Right forelimb (tissue), 1 donor: ENCODE results near the gene VASN.
A peak's percentile ranks its signal among the peaks of the same experiment; 100 is the strongest.
"Not testable (repeated sequence)": the region's sequence is repeated elsewhere in the genome, so short reads cannot be mapped to it uniquely, and the experiment has no call there.

Source experiments
- DNase-seq: peaks from one replicate; pipeline ENCODE4 v3.0.0-alpha.2; 2018

The VASN gene

DNA sequence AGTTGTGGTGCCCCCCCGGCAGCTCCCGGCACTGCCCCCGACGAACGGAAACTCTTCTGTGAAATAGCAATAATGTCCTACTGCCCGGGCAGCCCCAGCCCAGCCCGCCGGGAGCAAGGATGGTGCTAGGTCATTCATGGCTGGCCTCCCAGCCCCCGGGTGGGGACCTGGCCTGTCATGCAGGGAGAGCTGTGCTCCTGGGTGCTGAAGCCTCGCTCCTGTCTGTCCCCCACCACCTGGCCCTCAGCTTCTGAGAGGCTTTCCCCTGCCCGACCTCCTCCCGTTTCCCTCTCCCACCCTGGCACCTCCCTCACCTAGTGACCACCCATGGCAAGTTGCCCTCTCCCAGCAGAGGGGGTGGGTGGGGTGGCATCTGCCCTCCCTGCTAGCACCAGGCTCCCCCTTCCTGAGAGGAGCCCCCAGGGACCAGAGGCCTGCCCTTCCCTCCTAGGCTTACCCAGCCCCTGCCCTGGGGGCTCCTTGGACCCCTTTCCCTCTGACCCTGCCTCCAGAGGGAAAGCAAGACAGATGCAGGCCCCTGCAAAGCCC, 34.0 kb upstream of the VASN start:
- DNase-seq: no peak

GRCh38 chr16:4338125-4338582, 33.5 kb upstream of the VASN start:
- DNase-seq: no peak

DNA sequence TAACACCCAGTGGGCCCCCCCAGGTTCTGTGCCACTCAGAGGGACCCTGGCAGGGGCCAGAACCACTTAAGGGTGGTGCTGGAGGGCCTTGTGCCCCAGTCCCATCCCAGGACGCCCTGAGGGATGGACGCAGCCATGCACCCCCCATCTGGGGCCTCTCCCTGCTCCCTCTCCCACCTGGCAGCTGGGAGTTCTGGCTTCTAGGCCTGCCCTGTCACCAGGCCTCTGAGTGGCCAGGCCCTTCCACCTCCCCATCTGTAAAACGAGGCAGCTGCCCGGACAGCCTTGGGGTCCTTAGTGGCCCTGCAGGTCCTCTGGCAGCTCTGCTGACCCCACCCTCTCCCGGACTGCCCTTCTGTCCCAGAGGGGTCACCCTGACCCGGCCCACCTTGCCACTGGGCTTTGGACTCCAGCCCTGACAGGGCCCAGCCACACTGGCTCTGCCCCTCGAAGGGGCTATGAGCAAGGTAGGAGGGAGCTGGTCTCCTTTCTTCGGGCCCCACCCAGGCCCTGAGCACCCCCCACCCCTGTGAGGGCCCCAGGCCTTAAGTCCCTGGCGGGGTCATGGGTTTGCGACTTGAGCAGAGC, 32.8 kb upstream of the VASN start:
- no peak for DNase-seq

DNA sequence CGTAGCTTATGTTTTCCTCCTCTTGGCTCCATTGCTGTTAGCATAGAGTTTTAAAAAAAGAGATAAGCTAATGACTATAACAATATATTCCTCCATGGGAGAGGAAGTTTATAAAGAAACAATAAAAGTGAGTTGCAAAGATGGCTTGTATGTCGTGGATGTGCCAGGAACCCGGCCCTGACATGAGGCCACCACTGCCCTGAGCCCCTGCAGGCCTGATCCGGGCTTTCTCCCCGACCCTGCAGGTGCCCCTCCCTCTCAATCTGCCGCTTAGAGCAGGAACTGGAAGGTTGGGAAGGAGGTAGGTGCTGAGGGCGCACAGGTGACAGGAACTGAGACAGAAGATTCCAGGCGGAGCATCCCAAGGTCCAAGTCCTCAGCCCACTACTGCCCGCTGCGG, 32.2 kb upstream of the VASN start:
- no peak for DNase-seq

- DNase-seq: no peak
Observed at GRCh38 chr16:4339909-4340308, 31.7 kb upstream of the VASN start.

- DNase-seq: no peak
Observed at GRCh38 chr16:4340443-4340842, 31.2 kb upstream of the VASN start.

GRCh38 chr16:4341250-4341649, 30.4 kb upstream of the VASN start:
- no peak for DNase-seq

GRCh38 chr16:4342866-4343744, 28.5 kb upstream of the VASN start:
- no peak for DNase-seq

GRCh38 chr16:4344300-4344982, 27.2 kb upstream of the VASN start:
- not testable (repeated sequence) for DNase-seq

GRCh38 chr16:4344983-4345835, 26.4 kb upstream of the VASN start:
- no peak for DNase-seq

DNA sequence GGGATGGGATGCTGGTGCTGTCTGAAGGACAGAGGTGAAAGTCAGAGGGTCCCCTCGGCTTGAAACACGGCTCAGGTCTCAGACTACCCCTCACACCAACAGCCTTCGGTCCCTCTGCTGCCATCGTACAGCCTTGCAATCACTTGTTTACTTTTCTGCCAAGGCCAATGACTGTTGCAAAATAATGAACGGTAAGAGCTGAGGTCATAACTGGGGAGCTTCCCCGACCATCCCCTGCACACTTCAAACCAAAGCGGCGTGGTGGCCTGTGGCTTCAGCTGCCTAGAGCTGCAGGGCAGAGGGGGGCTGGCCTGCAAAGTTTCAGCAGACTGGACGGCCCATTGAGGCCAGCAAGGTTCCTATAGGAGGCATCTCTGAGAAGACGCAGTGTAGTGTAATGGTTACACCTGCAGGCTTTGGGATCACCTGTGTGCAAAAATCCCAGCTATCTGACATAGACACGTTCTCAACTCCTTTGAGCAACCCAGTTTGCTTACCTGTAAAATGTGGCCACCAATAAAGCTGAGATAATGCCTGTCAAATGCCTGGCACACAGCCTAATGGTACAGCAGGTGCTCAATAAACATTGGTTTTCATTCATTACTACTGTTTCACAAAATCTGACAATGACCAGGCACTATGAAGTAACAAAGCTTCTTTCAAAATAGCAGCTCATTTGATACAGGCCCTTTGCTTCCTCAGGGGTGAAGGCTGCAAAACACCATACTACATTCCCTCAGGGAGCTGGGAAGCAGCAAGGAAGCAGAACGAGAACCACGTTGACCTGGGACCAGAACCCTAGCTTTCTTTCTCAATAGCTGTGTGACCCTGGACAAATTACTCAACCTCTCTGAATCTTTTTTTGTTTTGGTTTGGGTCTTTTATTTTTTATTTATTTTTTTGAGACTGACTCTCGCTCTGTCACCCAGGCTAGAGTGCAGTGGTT, 25.5 kb upstream of the VASN start:
- no peak for DNase-seq

GRCh38 chr16:4347010-4347409, 24.6 kb upstream of the VASN start:
- no peak for DNase-seq

GRCh38 chr16:4347765-4348509, 23.7 kb upstream of the VASN start:
- no peak for DNase-seq

- no peak for DNase-seq
Observed at GRCh38 chr16:4349332-4349731, 22.3 kb upstream of the VASN start.

DNA sequence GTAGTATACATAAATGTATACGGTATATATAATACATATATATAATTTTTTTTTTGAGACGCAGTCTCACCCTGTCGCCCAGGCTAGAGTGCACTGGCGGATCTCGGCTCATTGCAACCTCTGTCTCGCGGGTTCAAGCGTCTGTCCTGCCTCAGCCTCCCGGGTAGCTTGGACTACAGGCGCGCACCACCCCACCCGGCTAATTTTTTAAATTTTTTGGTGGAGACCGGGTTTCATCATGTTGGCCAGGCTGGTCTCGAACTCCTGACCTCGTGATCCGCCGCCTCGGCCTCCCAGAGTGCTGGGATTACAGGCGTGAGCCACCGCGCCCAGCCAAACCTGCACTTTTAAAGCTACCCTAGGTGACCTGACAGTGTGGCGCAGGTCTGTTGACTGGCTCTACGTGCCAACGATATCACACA, 21.3 kb upstream of the VASN start:
- no peak for DNase-seq

DNA sequence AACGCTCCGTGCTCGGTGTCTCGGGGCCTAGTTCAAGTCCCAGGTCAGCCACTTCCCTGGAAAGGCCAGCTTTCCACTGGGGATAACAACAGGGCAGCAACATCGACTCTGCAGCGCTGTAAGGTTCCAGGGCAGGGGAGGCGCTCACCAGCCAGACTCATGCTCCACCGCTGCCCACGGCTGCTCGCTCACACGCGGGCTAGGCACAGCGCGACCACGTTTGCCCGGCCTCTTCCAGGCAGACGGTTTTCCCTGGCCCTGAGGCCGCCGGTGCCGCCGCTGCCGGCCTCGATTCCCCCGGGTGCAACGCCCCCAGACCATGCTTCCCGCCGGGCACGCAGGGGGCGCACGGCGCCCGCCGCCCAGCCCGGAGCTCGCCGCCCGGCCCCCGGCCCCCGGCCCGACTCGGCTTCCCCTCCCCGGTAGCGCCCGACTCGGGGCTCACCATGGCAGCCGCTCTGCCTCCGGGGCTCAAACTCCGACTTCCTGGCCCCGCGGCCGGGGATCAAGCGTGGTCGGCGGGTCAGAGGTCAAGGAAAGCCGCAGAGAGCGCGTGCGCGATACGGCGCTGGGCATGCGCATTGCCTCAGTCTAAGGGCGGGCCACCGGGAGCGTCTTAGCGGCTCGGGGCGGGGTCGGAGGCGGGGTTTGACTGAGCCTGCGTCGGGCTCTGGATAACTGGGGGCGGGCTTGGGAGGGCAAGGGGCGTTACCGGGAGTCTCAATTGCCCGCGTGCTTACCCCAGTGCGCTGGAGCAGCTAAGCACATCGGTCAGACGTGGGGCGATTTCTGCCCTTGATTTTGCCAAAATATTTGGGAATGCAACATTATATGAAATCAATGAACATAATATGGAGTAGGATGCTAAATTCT, 20.6 kb upstream of the VASN start, which contains the start of gene PAM16:
PAM16 (minus strand) TSS at position 535 of the 873 bp plus-strand sequence; CDS start at position 448, 87 bp downstream.
- DNase-seq: peak; percentile 98

DNA sequence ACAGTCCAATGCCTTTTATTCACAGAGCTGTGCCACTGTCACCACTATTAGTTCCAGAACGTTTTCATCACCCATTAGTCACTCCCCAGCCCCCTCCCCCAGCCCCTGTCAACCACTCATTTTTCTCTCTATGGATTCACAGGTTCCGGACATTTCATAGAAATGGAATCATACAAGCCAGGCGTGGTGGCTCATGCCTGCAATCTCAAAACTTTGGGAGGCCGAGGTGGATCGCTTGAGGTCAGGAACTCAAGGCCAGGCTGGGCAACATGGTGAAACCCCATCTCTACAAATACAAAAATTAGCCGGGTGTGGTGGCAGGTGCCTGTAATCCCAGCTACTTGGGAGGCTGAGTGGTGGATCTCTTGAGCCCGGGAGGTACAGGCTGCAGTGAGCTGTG, 19.8 kb upstream of the VASN start:
- no peak for DNase-seq

DNA sequence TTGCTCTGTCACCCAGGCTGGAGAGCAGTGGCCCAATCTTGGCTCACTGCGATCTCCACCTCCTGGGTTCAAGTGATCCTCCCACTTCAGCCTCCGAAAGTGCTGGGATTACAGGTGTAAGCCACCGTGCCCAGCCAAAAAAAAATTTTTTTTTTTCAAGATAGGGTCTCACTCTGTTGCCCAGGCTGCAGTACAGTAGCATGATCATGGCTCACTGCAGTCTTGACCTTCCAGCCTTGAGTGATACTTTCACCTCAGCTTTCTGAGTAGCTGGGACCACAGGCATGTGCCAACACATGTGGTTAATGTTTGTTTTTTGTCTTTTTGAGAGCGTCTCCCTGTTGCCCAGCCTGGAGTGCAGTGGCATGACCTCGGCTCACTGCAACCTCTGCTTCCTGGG, 18.8 kb upstream of the VASN start:
- DNase-seq: no peak

GRCh38 chr16:4353675-4354074, 18.0 kb upstream of the VASN start:
- DNase-seq: no peak
